ELF-1 (cell line): ENCODE measurements around the gene TMEM121B.

Experiments used
- DNase-seq: peaks from one replicate; pipeline ENCODE4 v3.0.0-alpha.2; 2016; ENCODE audit warnings: low read depth, low spot score

The TMEM121B gene

GRCh38 chr22:17110791-17111550 is 10.2 kb downstream of the TMEM121B start:
- no peak for DNase-seq

- DNase-seq, result no peak
Measured at GRCh38 chr22:17109976-17110375, 11.2 kb downstream of the TMEM121B start.

GRCh38 chr22:17109113-17109865 is 11.9 kb downstream of the TMEM121B start:
- no peak for DNase-seq

GRCh38 chr22:17108256-17109112 is 12.7 kb downstream of the TMEM121B start:
- DNase-seq, result no peak

GRCh38 chr22:17107547-17107810 is 13.7 kb downstream of the TMEM121B start:
- no peak for DNase-seq

- DNase-seq, result no peak
Measured at GRCh38 chr22:17106785-17107546, 14.2 kb downstream of the TMEM121B start.

GRCh38 chr22:17106161-17106784 is 14.9 kb downstream of the TMEM121B start:
- DNase-seq, result no peak

GRCh38 chr22:17105143-17106129 is 15.7 kb downstream of the TMEM121B start:
- peak; percentile 37 for DNase-seq

- no peak for DNase-seq
Measured at GRCh38 chr22:17104336-17104935, 16.7 kb downstream of the TMEM121B start.

GRCh38 chr22:17103351-17103750 is 17.8 kb downstream of the TMEM121B start:
- no peak for DNase-seq

GRCh38 chr22:17102297-17102667 is 18.9 kb downstream of the TMEM121B start:
- DNase-seq, result no peak

GRCh38 chr22:17101475-17102296 is 19.5 kb downstream of the TMEM121B start:
- DNase-seq, result no peak

- no peak for DNase-seq
Measured at GRCh38 chr22:17100621-17101020, 20.5 kb downstream of the TMEM121B start.

- DNase-seq, result no peak
Measured at GRCh38 chr22:17098379-17098819, 22.8 kb downstream of the TMEM121B start.

GRCh38 chr22:17097701-17098100 is 23.5 kb downstream of the TMEM121B start:
- no peak for DNase-seq

- DNase-seq, result no peak
Measured at GRCh38 chr22:17097062-17097461, 24.1 kb downstream of the TMEM121B start.

- DNase-seq, result no peak
Measured at GRCh38 chr22:17096071-17096470, 25.1 kb downstream of the TMEM121B start.

- no peak for DNase-seq
Measured at GRCh38 chr22:17095538-17095937, 25.6 kb downstream of the TMEM121B start.

- DNase-seq, result no peak
Measured at GRCh38 chr22:17093081-17093480, 28.1 kb downstream of the TMEM121B start.
